Body of pancreas (tissue), 4 donors: Measurements from ENCODE around the gene CDH16.

Experiments used
- CTCF ChIP-seq, 7 experiments: fragments of 450-650 bp in 4 of 7; fragments of 200-600 bp in 3 of 7; sonication (generic) in 3 of 7; IDR thresholded peaks; one replicate each; pipeline ENCODE4 v1.5.1; 2016 to 2019; ENCODE audit warnings: antibody characterized with exemption in 7 of 7
- POLR2A ChIP-seq, 3 donors: fragments of 450-650 bp; IDR thresholded peaks; one replicate each; pipeline ENCODE4 v1.6.1; 2016; ENCODE audit warnings: antibody characterized with exemption in 3 of 3, mild to moderate bottlenecking in 2 of 3

- peak in 2 of 7 experiments; percentile 7 to 9 for TF ChIP-seq CTCF (IDR thresholded peaks at IDR 0.05)
- TF ChIP-seq POLR2A (IDR thresholded peaks at IDR 0.05), result no peak
Measured at GRCh38 chr16:66878067-66878466, 40.6 kb downstream of the CDH16 start.
